IMR-90 (cell line): Measurements from ENCODE around the gene CDK11A. TPM values are rescaled to one million over a fixed set of nuclear protein-coding genes. Genes with fewer than 3 reads are reported as not detected.

Source experiments
- ATAC-seq: fragments of 200-7000 bp; cut with Tn5 transposase; 2 replicates; pipeline ENCODE4 v1.9.1; 2020; ENCODE audit warnings: low read depth, mild to moderate bottlenecking, moderate library complexity
- BruUV-seq: library from RNA; stranded (reverse); fragments of 400-500 nt; replicated peaks from 2 replicates; lab custom pipeline; 2021; lab: Mats Ljungman, UMichigan
- CTCF ChIA-PET: fragments of 300-600 bp; formaldehyde crosslinking; extraction: SDS; loops from one replicate; lab custom pipeline; 2021; ENCODE audit warnings: antibody characterized with exemption; lab: Yijun Ruan, JAX
- POLR2A ChIA-PET: fragments of 300-600 bp; sonication (Branson Sonifier 250); formaldehyde crosslinking; loops from one replicate; lab custom pipeline; 2022; ENCODE audit warnings: antibody characterized with exemption; ENCODE audit not compliant: unreplicated experiment; lab: Charles Lee
- DNase-seq: peaks from one replicate; pipeline ENCODE4 v3.0.0; 2013
- H2AFZ ChIP-seq: replicated peaks from 2 replicates; pipeline ENCODE3; 2013; ENCODE audit warnings: low read length, mild to moderate bottlenecking; ENCODE audit not compliant: poor library complexity
- H2AK5ac ChIP-seq: 2 replicates; pipeline ENCODE4 v1.6.1; 2013; ENCODE audit warnings: low read depth, low read length, inconsistent platforms
- H2AK9ac ChIP-seq: replicated peaks from 2 replicates; pipeline ENCODE3; 2013; ENCODE audit warnings: mild to moderate bottlenecking, low read depth, low read length, moderate library complexity; ENCODE audit not compliant: poor library complexity
- H2BK120ac ChIP-seq: 2 replicates; pipeline ENCODE4 v1.6.1; 2013; ENCODE audit warnings: low read depth, low read length, inconsistent platforms
- H2BK15ac ChIP-seq: 3 replicates; pipeline ENCODE4 v1.6.1; 2013; ENCODE audit warnings: low read depth, low read length, inconsistent platforms
- H2BK20ac ChIP-seq: 2 replicates; pipeline ENCODE4 v1.6.1; 2013; ENCODE audit warnings: low read depth, mild to moderate bottlenecking, inconsistent platforms, low read length, moderate library complexity
- H2BK5ac ChIP-seq: 2 replicates; pipeline ENCODE4 v1.6.1; 2013; ENCODE audit warnings: mild to moderate bottlenecking, low read depth, low read length, inconsistent platforms; ENCODE audit not compliant: poor library complexity, severe bottlenecking
- H3K14ac ChIP-seq: replicated peaks from 2 replicates; pipeline ENCODE4 v1.6.1; 2013; ENCODE audit warnings: low read depth, low read length, inconsistent platforms
- H3K18ac ChIP-seq: 2 replicates; pipeline ENCODE4 v1.6.1; 2013; ENCODE audit warnings: low read depth, low read length, control low read depth
- H3K23ac ChIP-seq: 2 replicates; pipeline ENCODE4 v1.6.1; 2013; ENCODE audit warnings: low read depth, low read length, inconsistent platforms
- H3K27ac ChIP-seq: 2 replicates; pipeline ENCODE4 v1.5.1; 2013; ENCODE audit warnings: mild to moderate bottlenecking, control low read depth, low read length; ENCODE audit not compliant: insufficient read depth
- H3K27me3 ChIP-seq: 2 replicates; pipeline ENCODE4 v1.6.1; 2013; ENCODE audit warnings: low read length; ENCODE audit not compliant: control insufficient read depth, insufficient read depth
- H3K36me3 ChIP-seq: 2 replicates; pipeline ENCODE4 v1.6.1; 2013; ENCODE audit warnings: low read length, mixed read lengths; ENCODE audit not compliant: control insufficient read depth, insufficient read depth
- H3K4ac ChIP-seq: 2 replicates; pipeline ENCODE4 v1.6.1; 2013; ENCODE audit warnings: low read depth, low read length, inconsistent platforms
- H3K4me1 ChIP-seq: 2 replicates; pipeline ENCODE4 v1.6.1; 2013; ENCODE audit warnings: low read length, mixed read lengths; ENCODE audit not compliant: control insufficient read depth, insufficient read depth
- H3K4me2 ChIP-seq: 2 replicates; pipeline ENCODE4 v1.6.1; 2013; ENCODE audit warnings: low read depth, mild to moderate bottlenecking, control low read depth, low read length, moderate library complexity
- H3K4me3 ChIP-seq: 2 replicates; pipeline ENCODE4 v1.5.1; 2013; ENCODE audit warnings: low read depth, mild to moderate bottlenecking, control low read depth, low read length, moderate library complexity; ENCODE audit not compliant: insufficient read depth
- H3K56ac ChIP-seq: 2 replicates; pipeline ENCODE4 v1.6.1; 2013; ENCODE audit warnings: low read length, inconsistent platforms; ENCODE audit not compliant: insufficient read depth; ENCODE audit errors: extremely low read depth
- H3K79me1 ChIP-seq, 2 experiments: 2 replicates each; pipeline ENCODE4 v1.6.1; 2013; ENCODE audit warnings: low read length in 2 of 2, inconsistent platforms in 1 of 2, low read depth in 1 of 2
- H3K9ac ChIP-seq: 2 replicates; pipeline ENCODE4 v1.6.1; 2013; ENCODE audit warnings: low read depth, low read length, control low read depth
- H3K9me1 ChIP-seq: 2 replicates; pipeline ENCODE4 v1.6.1; 2013; ENCODE audit warnings: low read length, inconsistent platforms; ENCODE audit not compliant: insufficient read depth
- H3K9me3 ChIP-seq: 2 replicates; pipeline ENCODE4 v1.6.1; 2013; ENCODE audit warnings: low read length; ENCODE audit not compliant: control insufficient read depth, insufficient read depth
- H4K20me1 ChIP-seq: 2 replicates; pipeline ENCODE4 v1.6.1; 2013; ENCODE audit warnings: low read length, inconsistent platforms; ENCODE audit not compliant: insufficient read depth
- H4K5ac ChIP-seq: 2 replicates; pipeline ENCODE4 v1.6.1; 2013; ENCODE audit warnings: mild to moderate bottlenecking, low read depth, low read length, control low read depth
- H4K8ac ChIP-seq, 2 experiments: 2 replicates each; pipeline ENCODE4 v1.6.1; 2013; ENCODE audit warnings: low read depth in 2 of 2, low read length in 2 of 2, control low read depth in 1 of 2, inconsistent platforms in 1 of 2
- H4K91ac ChIP-seq: 2 replicates; pipeline ENCODE4 v1.6.1; 2013; ENCODE audit warnings: low read depth, low read length, inconsistent platforms; ENCODE audit not compliant: insufficient read depth
- BHLHE40 ChIP-seq: fragments of 150-350 bp; IDR thresholded peaks from 2 replicates; pipeline ENCODE4 v1.6.1; 2016; ENCODE audit warnings: mild to moderate bottlenecking, low read depth, low read length
- CEBPB ChIP-seq: IDR thresholded peaks from 2 replicates; pipeline ENCODE4 v1.6.1; 2012; ENCODE audit warnings: low read depth, low read length, improper control_type of control experiment
- ELK1 ChIP-seq: fragments of 150-350 bp; IDR thresholded peaks from 2 replicates; pipeline ENCODE4 v1.6.1; 2016; ENCODE audit warnings: low read depth, mild to moderate bottlenecking, low read length, moderate library complexity, borderline replicate concordance
- MAFK ChIP-seq: IDR thresholded peaks from 2 replicates; pipeline ENCODE4 v1.6.1; 2012; ENCODE audit warnings: low read depth, low read length, improper control_type of control experiment
- MXI1 ChIP-seq: IDR thresholded peaks from 2 replicates; pipeline ENCODE4 v1.6.1; 2012; ENCODE audit warnings: low read depth, mild to moderate bottlenecking, low read length, moderate library complexity, borderline replicate concordance
- POLR2A ChIP-seq: IDR thresholded peaks from 2 replicates; pipeline ENCODE4 v1.6.1; 2012; ENCODE audit warnings: mild to moderate bottlenecking, low read depth, low read length
- SMC3 ChIP-seq: fragments of 150-350 bp; IDR thresholded peaks from 2 replicates; pipeline ENCODE4 v1.6.1; 2016; ENCODE audit warnings: low read depth, mild to moderate bottlenecking, antibody characterized with exemption, low read length, moderate library complexity
- WGBS, 2 experiments: methylation state at CpG; one replicate each; pipeline versions ENCODE4 v1.1.5 to v1.1.7; 2013; ENCODE audit warnings: missing lambda C conversion rate in 2 of 2; ENCODE audit not compliant: insufficient read length in 1 of 2; ENCODE audit errors: extremely low coverage in 2 of 2; 5-methylcytosine and 5-hydroxymethylcytosine counted together
- dilution Hi-C: fragments of 300-500 bp; cut with HindIII; formaldehyde crosslinking; loops from one replicate; pipeline ENCODE4 v1.14.3; 2018; ENCODE audit warnings: low sequenced_read_pairs; ENCODE audit not compliant: unreplicated experiment
- in situ Hi-C: fragments of 300-500 bp; cut with MboI; formaldehyde crosslinking; loops from 3 replicates; pipeline ENCODE4 v1.14.3; 2019; ENCODE audit warnings: low sequenced_read_pairs, inconsistent platforms, mixed read lengths
- intact Hi-C: fragments of 100-400 bp; cut with micrococcal nuclease; formaldehyde crosslinking; loops from 2 replicates; pipeline ENCODE4 v1.10.0; 2022
- polyA plus RNA-seq, 3 experiments: library from polyadenylated mRNA; depleted of rRNA; stranded (reverse); fragments of >200 nt; gene quantifications; 2 replicates each; pipeline ENCODE4 v1.2.3, GENCODE V29; 2012; ENCODE audit warnings: low replicate concordance in 1 of 3
- total RNA-seq: library from RNA; depleted of rRNA; stranded (reverse); fragments of >200 nt; gene quantifications from 2 replicates; pipeline ENCODE4 v1.2.3, GENCODE V29; 2012

Gene CDK11A
- total and polyA plus RNA-seq, 2 of the 4 experiments (the other 2 are of a cell fraction), result 1.8 to 20.0 TPM

GRCh38 chr1:1680912-1681273 lies 43.3 kb downstream of the CDK11A start:
- Histone ChIP-seq H2AK9ac (no peak overlapping the region), H3K18ac (no peak overlapping the region), H3K9me1 (peaks cover 12% of the 10 kb centered on the region; the same call in 1 of the 2 replicates), H3K56ac (no peak overlapping the region), H3K9ac (no peak overlapping the region), H4K8ac (no peak overlapping the region), H3K14ac (no peak overlapping the region), H3K4me3 (no peak overlapping the region), H2BK5ac (no peak overlapping the region), H3K4me1 (peaks cover 2% of the 10 kb centered on the region; the same call in 1 of the 2 replicates), H3K4me2 (no peak overlapping the region), H3K36me3 (peaks cover 24% of the 10 kb centered on the region), H3K79me1 (peaks cover 22 to 65% of the 10 kb centered on the region in 2 experiments), H3K27me3 (no peaks in the 10 kb centered on the region), H2BK15ac (no peak overlapping the region), H4K5ac (no peak overlapping the region), H4K20me1 (peaks cover 43% of the 10 kb centered on the region), H2AK5ac (no peak overlapping the region), H3K9me3 (no peaks in the 10 kb centered on the region), H2BK20ac (no peak overlapping the region), H3K23ac (no peak overlapping the region), H4K91ac (no peak overlapping the region), H3K4ac (no peak overlapping the region), H2BK120ac (no peak overlapping the region), H2AFZ (no peak overlapping the region), H3K27ac (no peak overlapping the region)
- ChIA-PET POLR2A (no interaction called here), CTCF (interaction anchor here (0.7 kb wide), 1 partner anchor 391 kb away, joined by 6 read pairs; no protein-coding TSS in a partner anchor)
- in situ Hi-C loops, result no loop called here
- no peak for ATAC-seq
- no peak for TF ChIP-seq MAFK
- TF ChIP-seq MXI1, result no peak
- no peak for TF ChIP-seq POLR2A
- no peak for TF ChIP-seq SMC3
- TF ChIP-seq BHLHE40, result no peak
- no peak for TF ChIP-seq CEBPB
- no peak for TF ChIP-seq ELK1
- no TSS peak for BruUV-seq
- intact Hi-C loops, result no loop called here
- dilution Hi-C loops, result no loop called here
- no peak for DNase-seq
- 79% methylated on average over 8 of the region's 11 CpGs; no CpG with 5 or more reads in 1 of the 2 experiments for WGBS, 2 experiments
